Liver (tissue), 9 donors: ENCODE results near the gene FNTB. TPM values are rescaled to one million over a fixed set of nuclear protein-coding genes. Genes with fewer than 3 reads are reported as not detected.

Experiments used
- DNase-seq: peaks from one replicate; pipeline ENCODE4 v3.0.0-alpha.2; 2017; ENCODE audit warnings: low spot score
- H3K27ac ChIP-seq, 2 donors: one replicate each; pipeline ENCODE4 v1.7.0; 2013; ENCODE audit warnings: inconsistent platforms in 2 of 2, low read length in 2 of 2, control low read depth in 1 of 2, low read depth in 1 of 2, mild to moderate bottlenecking in 1 of 2
- H3K27me3 ChIP-seq, 4 donors: one replicate each; pipeline versions ENCODE4 v1.6.1 to v1.7.0; 2013; ENCODE audit warnings: low read length in 3 of 4, inconsistent platforms in 1 of 4, mild to moderate bottlenecking in 1 of 4, moderate library complexity in 1 of 4; ENCODE audit not compliant: control insufficient read depth in 4 of 4, insufficient read depth in 4 of 4
- H3K36me3 ChIP-seq, 4 donors: one replicate each; pipeline versions ENCODE4 v1.6.1 to v1.7.0; 2013; ENCODE audit warnings: low read length in 3 of 4, mild to moderate bottlenecking in 3 of 4, low read depth in 1 of 4, moderate library complexity in 1 of 4; ENCODE audit not compliant: control insufficient read depth in 4 of 4, insufficient read depth in 3 of 4
- H3K4me1 ChIP-seq, 4 donors: one replicate each; pipeline versions ENCODE4 v1.6.1 to v1.7.0; 2013; ENCODE audit warnings: low read length in 3 of 4, mild to moderate bottlenecking in 3 of 4, moderate library complexity in 1 of 4; ENCODE audit not compliant: control insufficient read depth in 4 of 4, insufficient read depth in 4 of 4
- H3K4me3 ChIP-seq, 3 donors: one replicate each; pipeline versions ENCODE4 v1.6.1 to v1.7.0; 2013; ENCODE audit warnings: low read length in 3 of 3, control low read depth in 1 of 3, low read depth in 1 of 3, mild to moderate bottlenecking in 1 of 3
- H3K9ac ChIP-seq, 2 donors: one replicate each; pipeline ENCODE4 v1.7.0; 2013; ENCODE audit warnings: low read length in 2 of 2, mild to moderate bottlenecking in 2 of 2, moderate library complexity in 2 of 2, control low read depth in 1 of 2, low read depth in 1 of 2
- H3K9me3 ChIP-seq, 4 donors: one replicate each; pipeline versions ENCODE4 v1.6.1 to v1.7.0; 2013; ENCODE audit warnings: low read length in 3 of 4; ENCODE audit not compliant: control insufficient read depth in 4 of 4
- CTCF ChIP-seq: fragments of 150-350 bp; IDR thresholded peaks from 2 replicates; pipeline ENCODE4 v1.5.1; 2017; ENCODE audit warnings: improper control_type of control experiment, low read depth, low read length; ENCODE audit not compliant: missing input control
- EGR1 ChIP-seq, 2 donors: IDR thresholded peaks; 2 replicates each; pipeline ENCODE4 v1.6.1; 2016 to 2018; ENCODE audit warnings: antibody characterized with exemption in 2 of 2, low read depth in 2 of 2
- FOXA1 ChIP-seq: IDR thresholded peaks from 2 replicates; pipeline ENCODE4 v1.6.1; 2016; ENCODE audit warnings: antibody characterized with exemption
- FOXA2 ChIP-seq: IDR thresholded peaks from 2 replicates; pipeline ENCODE4 v1.6.1; 2016; ENCODE audit warnings: antibody characterized with exemption
- GABPA ChIP-seq, 2 donors: IDR thresholded peaks in 1 of 2; conservative IDR thresholded peaks in 1 of 2; 2 replicates each; pipeline ENCODE4 v1.6.1; 2016; ENCODE audit warnings: antibody characterized with exemption in 2 of 2, mild to moderate bottlenecking in 1 of 2, moderate library complexity in 1 of 2
- HNF4A ChIP-seq, 2 donors: conservative IDR thresholded peaks; 2 replicates each; pipeline ENCODE4 v1.6.1; 2016; ENCODE audit warnings: antibody characterized with exemption in 2 of 2, mild to moderate bottlenecking in 2 of 2
- HNF4G ChIP-seq: IDR thresholded peaks from 2 replicates; pipeline ENCODE4 v1.6.1; 2016; ENCODE audit warnings: antibody characterized with exemption
- JUND ChIP-seq, 2 donors: IDR thresholded peaks; 2 replicates each; pipeline ENCODE4 v1.6.1; 2016; ENCODE audit warnings: antibody characterized with exemption in 2 of 2
- MAX ChIP-seq: IDR thresholded peaks from 2 replicates; pipeline ENCODE4 v1.6.1; 2016; ENCODE audit warnings: antibody characterized with exemption
- NR2F2 ChIP-seq: IDR thresholded peaks from 2 replicates; pipeline ENCODE4 v1.6.1; 2016; ENCODE audit warnings: antibody characterized with exemption
- RXRA ChIP-seq, 2 donors: IDR thresholded peaks; 2 replicates each; pipeline ENCODE4 v1.6.1; 2017 to 2018; ENCODE audit warnings: antibody characterized with exemption in 2 of 2, mild to moderate bottlenecking in 1 of 2
- TAF1 ChIP-seq: conservative IDR thresholded peaks from 2 replicates; pipeline ENCODE4 v1.6.1; 2016; ENCODE audit warnings: antibody characterized with exemption, mild to moderate bottlenecking
- YY1 ChIP-seq: IDR thresholded peaks from 2 replicates; pipeline ENCODE4 v1.6.1; 2016; ENCODE audit warnings: antibody characterized with exemption, mild to moderate bottlenecking
- ZBTB33 ChIP-seq: IDR thresholded peaks from 2 replicates; pipeline ENCODE4 v1.6.1; 2016; ENCODE audit warnings: antibody characterized with exemption
- WGBS: extraction: QIAGEN DNeasy Blood & Tissue Kit; methylation state at CpG from one replicate; pipeline ENCODE4 v1.1.7; 2013; 5-methylcytosine and 5-hydroxymethylcytosine counted together
- polyA plus RNA-seq, 2 donors: library from polyadenylated mRNA; stranded (reverse) in 1 of 2; unstranded in 1 of 2; fragments of 200-250 nt in 1 of 2; fragments of >200 nt in 1 of 2; fragmentation: Nextera tagmentation in 1 of 2; extraction: Ambion mirVana in 1 of 2; gene quantifications; one replicate each; pipeline versions ENCODE4 v1.2.1 to v1.2.3, GENCODE V29; 2013 to 2015
- total RNA-seq, 2 donors: library from RNA; depleted of rRNA; stranded (reverse); fragments of >200 nt; gene quantifications; one replicate each; pipeline ENCODE4 v1.2.3, GENCODE V29; 2014
- donor health status: healthy.
- donor health status: healthy.
- donor health status: healthy.
- donor health status: healthy.
- donor health status: healthy.

Gene FNTB
- total and polyA plus RNA-seq, 4 donors: 6.3 to 17.2 (median 9.0) TPM

- Histone ChIP-seq H3K4me3 (no peak overlapping the region), H3K4me1 (peaks cover 3 to 6% (median 5%) of the 10 kb centered on the region in 4 donors), H3K27me3 (no peaks in the 10 kb centered on the region), H3K9ac (no peak overlapping the region), H3K36me3 (peaks cover 0 to 2% (median 0%) of the 10 kb centered on the region in 4 donors), H3K27ac (no peak overlapping the region), H3K9me3 (no peaks in the 10 kb centered on the region)
- no peak for DNase-seq
- WGBS: 97% methylated on average over 6 of the region's 6 CpGs
- TF ChIP-seq GABPA (IDR thresholded peaks at IDR 0.05 in 1 of 2, conservative IDR thresholded peaks at IDR 0.05 in 1 of 2): no peak
Observed at GRCh38 chr14:64953661-64954060, 33.0 kb upstream of the FNTB start.

GRCh38 chr14:64954491-64955240, 32.0 kb upstream of the FNTB start:
- no peak for DNase-seq

GRCh38 chr14:64955297-64955696, 31.4 kb upstream of the FNTB start:
- Histone ChIP-seq H3K9me3 (no peaks in the 10 kb centered on the region), H3K27me3 (no peaks in the 10 kb centered on the region), H3K27ac (no peak overlapping the region), H3K4me3 (no peak overlapping the region), H3K9ac (no peak overlapping the region), H3K36me3 (peaks cover 0 to 2% (median 0%) of the 10 kb centered on the region in 4 donors), H3K4me1 (peaks cover 0 to under 1% (median 0%) of the 10 kb centered on the region in 4 donors)
- no peak for DNase-seq
- WGBS: 93% methylated on average over 6 of the region's 6 CpGs
- no peak for TF ChIP-seq RXRA (IDR thresholded peaks at IDR 0.05)
- TF ChIP-seq GABPA (IDR thresholded peaks at IDR 0.05 in 1 of 2, conservative IDR thresholded peaks at IDR 0.05 in 1 of 2): no peak
- no peak for TF ChIP-seq YY1
- TF ChIP-seq JUND (IDR thresholded peaks at IDR 0.05): no peak
- no peak for TF ChIP-seq EGR1 (IDR thresholded peaks at IDR 0.05; ENCODE audit: low read depth in 2 of 2)
- no peak for TF ChIP-seq MAX
- TF ChIP-seq NR2F2: no peak
- no peak for TF ChIP-seq HNF4A (conservative IDR thresholded peaks at IDR 0.05)
- TF ChIP-seq ZBTB33: no peak
- no peak for TF ChIP-seq HNF4G

More at GRCh38 chr14:64954491-64955240, 32.0 kb upstream of the FNTB start:
- TF ChIP-seq ZBTB33 (no peak), FOXA2 (no peak), CTCF (no peak), FOXA1 (no peak), YY1 (no peak), GABPA (IDR thresholded peaks at IDR 0.05 in 1 of 2, conservative IDR thresholded peaks at IDR 0.05 in 1 of 2) (no peak), NR2F2 (no peak), TAF1 (no peak), HNF4G (no peak)
- Histone ChIP-seq H3K4me3 (no peak overlapping the region), H3K9me3 (no peaks in the 10 kb centered on the region), H3K27me3 (no peaks in the 10 kb centered on the region), H3K4me1 (no peaks in the 10 kb centered on the region), H3K36me3 (peaks cover 0 to 2% (median 0%) of the 10 kb centered on the region in 4 donors), H3K9ac (no peak overlapping the region), H3K27ac (no peak overlapping the region)
- WGBS: 98% methylated on average over 9 of the region's 9 CpGs
